B cell (primary cell): Measurements from ENCODE around the gene CNTNAP4.

Experiments used
- CTCF ChIP-seq: fragments of 200-600 bp; IDR thresholded peaks from one replicate; pipeline ENCODE4 v1.8.0; 2022; ENCODE audit warnings: antibody characterized with exemption, mild to moderate bottlenecking
- EZH2 ChIP-seq: IDR thresholded peaks from 2 replicates; pipeline ENCODE4 v1.6.1; 2012; ENCODE audit warnings: borderline replicate concordance, low read depth, mild to moderate bottlenecking, moderate library complexity, low read length; ENCODE audit not compliant: insufficient read depth, poor library complexity, severe bottlenecking

DNA sequence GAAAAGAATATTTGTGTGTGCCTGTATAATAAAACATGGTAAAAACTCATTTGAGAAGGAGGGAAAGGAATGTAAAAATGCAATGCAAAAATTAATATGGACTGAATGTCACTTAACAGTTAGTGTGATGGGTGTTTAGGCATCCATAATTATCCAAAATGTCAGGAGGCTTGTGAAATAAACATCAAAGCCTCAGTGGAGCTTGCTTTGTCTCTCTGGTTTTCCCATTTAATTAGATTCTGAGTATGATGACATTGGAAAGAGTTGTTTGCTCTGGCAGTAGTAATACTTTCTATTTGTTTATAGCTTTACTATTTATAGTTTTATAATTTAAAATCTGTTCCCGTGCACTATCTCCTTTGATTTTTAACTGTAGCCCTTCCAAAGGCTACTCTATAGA, 51.9 kb downstream of the CNTNAP4 start:
- TF ChIP-seq CTCF, result no peak
- TF ChIP-seq EZH2, result no peak
